Cardiac fibroblast (primary cell): Measurements from ENCODE around the gene DDC.
A peak's percentile ranks its signal among the peaks of the same experiment; 100 is the strongest.

Experiments
- DNase-seq, 2 donors: peaks; one replicate each; pipeline versions ENCODE4 v3.0.0 to v3.0.0-alpha.2; 2010; ENCODE audit warnings: low read depth in 2 of 2
- H3K4me3 ChIP-seq, 2 donors: replicated peaks in 1 of 2; 1 replicate in 1 of 2; 2 replicates in 1 of 2; pipeline ENCODE4 v1.5.1; 2011; ENCODE audit warnings: low read depth in 2 of 2, low read length in 2 of 2, mild to moderate bottlenecking in 2 of 2, moderate library complexity in 1 of 2
- CTCF ChIP-seq: IDR thresholded peaks from one replicate; pipeline ENCODE4 v1.5.1; 2011; ENCODE audit warnings: low read depth, mild to moderate bottlenecking, low read length, inconsistent platforms

Gene DDC

DNA sequence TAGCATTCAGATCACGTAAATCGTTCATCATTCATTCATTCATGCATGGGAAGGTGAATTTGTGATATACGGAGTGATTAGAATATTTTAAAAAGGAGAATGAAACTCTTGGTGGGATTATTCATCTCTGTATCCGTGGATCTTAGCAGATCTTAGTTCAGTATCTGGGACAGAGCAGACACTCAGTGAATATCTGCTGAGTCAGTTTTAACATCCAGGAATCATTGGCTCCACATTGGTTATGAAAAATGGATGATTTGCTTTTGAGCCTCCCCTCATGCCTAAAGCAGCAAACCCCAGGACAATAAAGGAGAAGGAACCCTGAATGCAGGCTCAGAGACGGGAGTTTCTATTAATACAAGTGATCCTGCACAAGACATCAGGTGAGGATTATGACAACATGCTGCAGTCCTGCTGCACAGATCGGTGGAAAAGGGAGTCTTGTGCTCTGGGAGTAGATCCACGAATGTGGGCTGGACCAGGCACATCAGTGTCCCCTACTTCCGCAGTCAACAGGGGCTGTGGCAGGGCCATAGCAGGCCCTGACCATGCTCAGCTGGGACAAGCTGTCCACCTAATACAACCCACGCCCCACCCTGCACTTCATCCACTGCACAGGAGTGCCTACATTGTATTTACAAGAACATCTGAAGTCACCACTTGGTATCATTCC is 88.1 kb downstream of the DDC start:
- no peak overlapping the region for H3K4me3 ChIP-seq
- no peak for TF ChIP-seq CTCF
- no peak for DNase-seq

GRCh38 chr7:50475340-50475739 is 89.9 kb downstream of the DDC start:
- no peak overlapping the region for H3K4me3 ChIP-seq
- DNase-seq: no peak
- no peak for TF ChIP-seq CTCF

- no peak for TF ChIP-seq CTCF
- no peak overlapping the region for H3K4me3 ChIP-seq
- DNase-seq: peak in 1 of 2 donors; percentile 7
Observed at GRCh38 chr7:50474382-50475160, 90.6 kb downstream of the DDC start.

GRCh38 chr7:50473531-50473930 is 91.7 kb downstream of the DDC start:
- H3K4me3 ChIP-seq: no peak overlapping the region
- no peak for TF ChIP-seq CTCF
- no peak for DNase-seq

- no peak for TF ChIP-seq CTCF
- DNase-seq: no peak
- no peak overlapping the region for H3K4me3 ChIP-seq
Observed at GRCh38 chr7:50472427-50472826, 92.8 kb downstream of the DDC start.

GRCh38 chr7:50471970-50472369 is 93.2 kb downstream of the DDC start:
- TF ChIP-seq CTCF: no peak
- H3K4me3 ChIP-seq: no peak overlapping the region
- DNase-seq: no peak
